ENCODE data around the gene RER1. TPM values are rescaled to one million over a fixed set of nuclear protein-coding genes. Genes with fewer than 3 reads are reported as not detected.

Gene RER1, protein sequence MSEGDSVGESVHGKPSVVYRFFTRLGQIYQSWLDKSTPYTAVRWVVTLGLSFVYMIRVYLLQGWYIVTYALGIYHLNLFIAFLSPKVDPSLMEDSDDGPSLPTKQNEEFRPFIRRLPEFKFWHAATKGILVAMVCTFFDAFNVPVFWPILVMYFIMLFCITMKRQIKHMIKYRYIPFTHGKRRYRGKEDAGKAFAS
- total RNA-seq: 54.2 and 93.9 TPM in 2 replicates

DNA sequence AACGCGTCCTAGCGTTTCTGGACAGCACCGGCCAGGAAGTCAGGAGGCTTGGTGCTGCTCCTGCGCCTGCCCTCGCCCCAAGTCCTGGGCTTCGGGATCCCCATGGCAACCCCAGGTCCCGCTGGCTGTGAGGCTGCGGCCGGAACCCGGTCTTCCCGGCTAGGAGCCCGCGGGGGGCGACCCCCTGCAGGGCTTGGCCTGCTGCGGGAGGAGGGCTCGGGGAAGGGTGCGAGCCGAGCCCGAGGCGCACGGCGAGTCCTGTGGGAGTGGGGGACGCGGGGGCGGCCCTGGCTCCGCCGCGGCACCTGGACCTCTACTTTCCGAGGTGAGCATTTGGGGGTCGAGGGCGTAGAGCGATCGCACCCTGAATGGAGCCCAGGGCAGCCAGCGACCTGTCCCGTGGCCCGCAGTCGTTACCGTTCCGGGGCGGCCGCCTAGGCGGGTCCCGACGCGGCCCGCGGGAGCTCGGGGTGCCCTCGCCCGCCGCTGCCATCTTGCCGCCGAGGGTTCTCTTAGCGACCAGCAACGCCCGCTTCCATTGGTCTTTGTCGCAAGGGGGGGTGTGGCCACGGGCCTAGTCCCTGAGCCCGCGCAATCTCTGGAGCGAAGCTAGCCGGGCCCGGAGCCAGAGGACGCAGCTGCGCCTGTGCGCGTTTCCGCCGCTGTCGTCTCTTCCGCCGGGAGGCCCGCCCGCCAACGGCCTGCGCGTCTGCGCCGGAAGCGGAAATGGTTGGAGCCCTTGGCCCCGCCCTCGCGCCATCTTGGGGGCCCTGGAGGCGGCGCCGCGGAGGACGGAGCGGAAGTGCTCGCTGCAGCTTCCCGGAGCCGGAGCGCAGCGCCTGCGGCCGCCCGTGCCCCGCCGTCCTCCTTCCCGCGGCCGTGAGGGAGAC lies at the start of gene RER1, which contains the start of gene MORN1:
RER1 (plus strand) TSS at position 801 of the 890 bp plus-strand sequence. CDS start 3,950 bp downstream, outside the sequence.
MORN1 (minus strand) TSS at position 514 of the 890 bp plus-strand sequence; CDS start at position 493, 21 bp downstream.

DNA sequence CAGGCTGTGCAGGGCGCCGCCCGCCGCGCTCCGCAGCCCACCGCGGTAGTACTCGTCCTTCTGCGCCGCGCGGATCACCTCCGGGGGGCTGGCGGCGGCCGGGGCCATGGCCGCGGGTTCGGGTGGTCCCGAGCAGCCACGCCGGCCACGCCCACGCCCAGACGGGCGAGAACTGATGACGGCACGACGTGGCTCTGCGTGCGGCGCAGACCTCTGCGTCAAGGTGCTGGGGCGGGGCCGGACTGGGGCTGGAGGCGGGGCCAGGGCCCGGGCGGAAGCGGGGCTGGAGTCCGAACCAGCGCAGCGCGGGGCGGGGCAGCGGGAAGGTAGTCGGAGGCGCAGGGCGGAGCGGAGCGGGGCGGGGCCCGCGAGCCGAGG lies 20.7 kb downstream of the RER1 start, which contains the start of gene PEX10:
PEX10 (minus strand) TSS at position 170 of the 378 bp plus-strand sequence; CDS start at position 108, 62 bp downstream.

Other genes starting within 250 kb of the RER1 start
- gene FAAP20, start 197.1 kb upstream of the RER1 start, total RNA-seq: 16.7 and 18.2 TPM in 2 replicates
- 29.2 and 40.5 TPM in 2 replicates for gene SKI, start 163.5 kb upstream of the RER1 start, total RNA-seq
- gene MORN1, start 287 bp upstream of the RER1 start, total RNA-seq: 5.8 and 8.2 TPM in 2 replicates
- gene PEX10, start 20.7 kb downstream of the RER1 start, total RNA-seq: 33.8 and 39.8 TPM in 2 replicates
- under 0.01 and 0.33 TPM in 2 replicates for gene PLCH2, start 84.4 kb downstream of the RER1 start, total RNA-seq
- gene PANK4, start 134.8 kb downstream of the RER1 start, total RNA-seq: 30.3 and 35.6 TPM in 2 replicates
- gene HES5, start 138.4 kb downstream of the RER1 start, total RNA-seq: under 0.01 TPM in 1 of 2 replicates, not detected in the other
- gene TNFRSF14, start 164.5 kb downstream of the RER1 start, total RNA-seq: 35.2 and 55.2 TPM in 2 replicates
- gene PRXL2B, start 194.9 kb downstream of the RER1 start, total RNA-seq: 50.0 and 50.6 TPM in 2 replicates
- 0.38 and 5.9 TPM in 2 replicates for gene MMEL1, start 241.2 kb downstream of the RER1 start, total RNA-seq

Measured in vein endothelial cell (primary cell).